CD4-positive, alpha-beta T cell treated with Interleukin-15 for 4 hours (primary cell): Measurements from ENCODE around the gene AMIGO1.
A peak's percentile ranks its signal among the peaks of the same experiment; 100 is the strongest.
"Not testable (repeated sequence)": the region's sequence is repeated elsewhere in the genome, so short reads cannot be mapped to it uniquely, and the experiment has no call there.

Experiments
- DNase-seq: peaks from one replicate; pipeline ENCODE4 v3.0.0-alpha.2; 2020; ENCODE audit warnings: low spot score

The AMIGO1 gene

DNA sequence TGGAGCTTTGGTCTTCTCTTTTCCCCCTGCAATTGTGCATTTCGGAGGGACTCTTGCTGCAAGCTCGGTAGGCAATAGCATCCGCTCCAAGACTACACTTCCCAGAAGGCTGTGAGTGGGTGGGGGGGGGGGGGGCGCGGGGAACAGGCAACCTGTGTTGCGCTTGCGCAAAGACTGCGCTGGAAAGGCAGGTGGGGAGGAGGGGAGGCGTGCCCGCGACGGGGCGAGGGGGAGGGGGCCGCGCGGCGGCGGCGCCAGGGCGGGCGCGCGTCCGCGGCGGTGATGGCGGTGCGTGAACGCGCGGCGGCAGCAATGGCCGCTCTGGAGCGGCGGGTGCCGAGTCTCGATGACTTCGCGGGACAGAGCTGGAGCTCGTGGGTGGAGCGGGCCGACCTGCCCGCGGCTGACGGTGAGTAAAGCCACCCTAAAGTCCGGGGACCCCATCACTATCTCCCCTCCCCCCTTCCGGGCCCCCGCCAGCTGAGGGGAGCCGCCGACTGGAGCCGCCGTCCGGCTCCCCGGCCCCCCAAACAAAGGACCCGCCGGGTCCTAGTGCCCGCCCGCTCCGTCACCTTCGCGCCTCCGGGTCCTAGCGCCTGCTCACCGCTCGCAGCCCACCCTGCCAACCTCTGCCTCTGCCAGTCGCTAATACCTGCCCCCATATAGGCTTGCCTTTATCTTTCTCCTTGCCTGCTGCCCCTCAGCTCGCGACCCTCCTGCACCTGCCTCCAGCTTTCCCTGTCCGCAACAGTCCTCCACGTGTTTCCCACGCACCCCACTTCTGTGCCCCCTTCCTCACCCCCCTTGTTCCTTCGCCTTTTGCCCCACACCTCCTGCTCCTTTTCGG, 25.6 kb downstream of the AMIGO1 start, which contains the start of gene ATXN7L2:
Gene ATXN7L2, plus strand, starts transcription at position 234 of the 847 bp plus-strand sequence. Its CDS starts 49 bp downstream, at position 283.
- DNase-seq: peak; percentile 96

- DNase-seq: peak; percentile 50
These were observed 26.5 kb downstream of the AMIGO1 start for GRCh38 chr1:109482791-109483671.

GRCh38 chr1:109482242-109482641, 27.3 kb downstream of the AMIGO1 start:
- DNase-seq: no peak

DNA sequence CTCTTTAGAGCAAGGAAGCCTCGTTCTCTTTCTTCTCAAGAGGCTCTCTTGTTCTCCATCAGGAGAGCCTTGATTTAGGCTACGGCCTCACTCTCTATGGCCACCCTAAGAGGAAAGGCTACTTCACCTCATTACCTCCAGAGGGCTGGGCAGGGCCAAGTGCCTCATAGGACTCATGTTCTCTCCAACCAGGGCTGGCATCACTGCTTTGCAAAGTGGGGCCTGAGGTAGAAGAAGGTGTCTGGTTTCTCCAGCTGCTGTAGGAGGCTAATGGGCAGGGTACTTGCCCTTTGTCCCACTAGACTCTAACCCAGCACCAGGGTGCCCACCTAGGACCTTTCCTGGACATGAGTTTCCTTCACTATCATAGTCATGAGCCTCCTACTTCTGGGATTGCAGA, 27.9 kb downstream of the AMIGO1 start:
- no peak for DNase-seq

DNA sequence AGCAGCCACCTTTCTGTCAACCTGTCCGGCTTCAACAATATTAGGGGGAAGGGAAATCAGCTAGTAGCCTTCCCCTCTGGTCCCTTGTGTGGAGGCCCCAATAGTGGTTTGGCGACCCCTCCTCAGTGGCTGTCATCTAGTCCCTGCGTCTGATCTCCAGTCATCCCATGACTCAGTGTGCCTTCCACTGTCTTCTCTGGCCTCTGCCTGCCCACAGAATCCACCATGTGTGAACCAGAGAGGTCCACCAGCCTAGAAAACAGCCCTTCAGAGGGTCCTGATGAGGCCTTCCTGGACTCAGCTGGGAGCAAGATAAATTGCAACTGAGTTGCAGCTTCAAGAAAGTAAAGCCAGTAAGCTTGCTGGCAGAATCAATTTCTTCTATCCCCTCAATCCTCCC, 29.6 kb downstream of the AMIGO1 start:
- no peak for DNase-seq

DNA sequence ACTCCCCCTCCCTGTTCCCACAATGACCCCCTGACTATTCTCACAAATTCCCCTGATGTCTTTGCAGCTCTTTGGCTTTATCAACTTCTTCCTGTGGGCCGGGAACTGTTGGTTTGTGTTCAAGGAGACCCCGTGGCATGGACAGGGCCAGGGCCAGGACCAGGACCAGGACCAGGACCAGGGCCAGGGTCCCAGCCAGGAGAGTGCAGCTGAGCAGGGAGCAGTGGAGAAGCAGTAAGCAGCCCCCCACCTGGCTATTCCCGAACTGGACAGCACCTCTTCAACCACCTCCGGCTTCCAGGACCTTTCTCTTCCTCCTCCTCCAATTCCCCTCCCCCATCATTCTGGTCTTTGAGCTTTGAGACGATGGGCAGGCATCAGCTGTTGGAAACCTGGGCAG, 30.2 kb downstream of the AMIGO1 start:
- DNase-seq: no peak

- DNase-seq: peak; percentile 24
These were observed 30.7 kb downstream of the AMIGO1 start for GRCh38 chr1:109478806-109479205.

GRCh38 chr1:109477821-109478220, 31.7 kb downstream of the AMIGO1 start:
- DNase-seq: no peak

DNA sequence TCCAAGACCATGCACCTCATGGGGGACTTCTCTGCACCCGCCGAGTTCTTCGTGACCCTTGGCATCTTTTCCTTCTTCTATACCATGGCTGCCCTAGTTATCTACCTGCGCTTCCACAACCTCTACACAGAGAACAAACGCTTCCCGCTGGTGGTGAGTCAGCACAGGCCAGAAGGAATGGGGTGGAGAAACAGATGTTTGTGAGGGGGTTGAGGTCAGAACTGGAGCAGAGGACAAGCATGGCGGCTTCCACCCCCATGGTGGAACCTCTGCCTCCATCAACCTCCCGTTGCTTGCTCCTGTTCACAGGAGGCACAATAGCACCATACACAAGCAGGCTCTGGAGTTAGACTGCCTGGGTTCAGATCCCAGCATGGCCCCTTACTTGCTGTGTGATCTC, 32.7 kb downstream of the AMIGO1 start:
- DNase-seq: no peak

GRCh38 chr1:109475261-109475660, 34.3 kb downstream of the AMIGO1 start:
- no peak for DNase-seq

- no peak for DNase-seq
These were observed 34.8 kb downstream of the AMIGO1 start for GRCh38 chr1:109474697-109475096.

- DNase-seq: not testable (repeated sequence)
These were observed 36.1 kb downstream of the AMIGO1 start for GRCh38 chr1:109473284-109474057.

DNA sequence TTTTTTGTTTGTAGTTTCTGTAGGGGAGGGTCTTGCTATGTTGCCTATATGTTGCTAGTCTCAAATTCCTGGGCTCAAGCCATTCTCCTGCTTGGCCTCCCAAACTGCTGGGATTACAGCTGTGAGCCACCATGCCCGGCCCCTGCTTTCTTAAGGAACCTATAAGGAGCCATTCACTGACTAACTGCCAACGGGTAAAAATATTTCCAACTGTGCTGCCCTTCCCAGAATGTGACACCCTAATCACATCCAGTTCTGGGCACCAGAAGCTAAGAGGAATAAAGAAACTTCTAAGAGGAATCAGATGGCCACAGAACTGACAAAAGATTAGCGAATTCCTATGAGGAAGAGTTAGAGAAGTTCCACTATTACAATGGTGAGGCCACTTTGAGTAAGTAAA, 36.7 kb downstream of the AMIGO1 start:
- no peak for DNase-seq

DNA sequence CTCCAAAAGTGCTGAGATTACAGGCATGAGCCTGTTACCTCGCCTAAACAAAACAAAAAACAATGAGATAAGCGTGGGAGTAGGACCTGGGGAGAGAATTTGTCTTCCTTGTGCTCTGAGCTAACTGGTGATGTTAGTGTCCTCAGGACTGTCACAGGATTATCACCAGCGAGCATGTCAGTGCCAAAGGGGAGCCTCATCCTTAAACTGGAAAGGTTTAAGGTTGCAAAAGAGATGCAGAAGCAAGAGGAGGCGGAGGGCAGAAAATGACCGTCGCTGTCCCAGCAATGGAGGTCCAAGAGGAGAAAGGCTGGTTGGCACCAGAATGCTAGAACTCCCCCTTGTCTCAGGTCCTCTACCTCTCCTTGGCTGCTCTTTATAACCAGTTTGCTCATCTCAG, 39.3 kb downstream of the AMIGO1 start:
- DNase-seq: no peak

- DNase-seq: no peak
These were observed 40.6 kb downstream of the AMIGO1 start for GRCh38 chr1:109468903-109469302.

- DNase-seq: no peak
These were observed 41.5 kb downstream of the AMIGO1 start for GRCh38 chr1:109468061-109468460.

DNA sequence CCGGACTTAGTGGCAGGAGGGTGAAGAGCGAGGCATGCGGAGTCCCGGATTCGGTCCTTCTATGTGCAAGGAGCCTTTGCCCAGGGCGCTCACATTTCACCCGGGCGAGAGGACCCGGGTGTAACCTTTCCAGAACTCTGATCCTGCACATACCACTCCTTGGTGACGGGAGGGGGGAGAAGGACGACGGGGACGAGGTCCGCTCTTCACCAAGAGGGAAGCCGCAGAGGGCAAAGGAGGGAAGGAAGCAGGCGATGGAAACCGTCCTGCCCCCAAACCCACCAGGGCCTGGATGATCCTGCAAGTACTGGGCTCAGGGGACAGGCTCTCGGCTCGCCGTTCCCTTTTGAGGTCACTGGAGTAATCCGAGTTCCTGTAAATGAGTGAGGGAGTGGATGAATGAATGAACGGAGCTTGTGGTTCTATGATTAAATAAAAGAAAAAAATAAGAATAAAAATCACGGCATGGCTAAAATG, 42.2 kb downstream of the AMIGO1 start:
- DNase-seq: no peak

DNA sequence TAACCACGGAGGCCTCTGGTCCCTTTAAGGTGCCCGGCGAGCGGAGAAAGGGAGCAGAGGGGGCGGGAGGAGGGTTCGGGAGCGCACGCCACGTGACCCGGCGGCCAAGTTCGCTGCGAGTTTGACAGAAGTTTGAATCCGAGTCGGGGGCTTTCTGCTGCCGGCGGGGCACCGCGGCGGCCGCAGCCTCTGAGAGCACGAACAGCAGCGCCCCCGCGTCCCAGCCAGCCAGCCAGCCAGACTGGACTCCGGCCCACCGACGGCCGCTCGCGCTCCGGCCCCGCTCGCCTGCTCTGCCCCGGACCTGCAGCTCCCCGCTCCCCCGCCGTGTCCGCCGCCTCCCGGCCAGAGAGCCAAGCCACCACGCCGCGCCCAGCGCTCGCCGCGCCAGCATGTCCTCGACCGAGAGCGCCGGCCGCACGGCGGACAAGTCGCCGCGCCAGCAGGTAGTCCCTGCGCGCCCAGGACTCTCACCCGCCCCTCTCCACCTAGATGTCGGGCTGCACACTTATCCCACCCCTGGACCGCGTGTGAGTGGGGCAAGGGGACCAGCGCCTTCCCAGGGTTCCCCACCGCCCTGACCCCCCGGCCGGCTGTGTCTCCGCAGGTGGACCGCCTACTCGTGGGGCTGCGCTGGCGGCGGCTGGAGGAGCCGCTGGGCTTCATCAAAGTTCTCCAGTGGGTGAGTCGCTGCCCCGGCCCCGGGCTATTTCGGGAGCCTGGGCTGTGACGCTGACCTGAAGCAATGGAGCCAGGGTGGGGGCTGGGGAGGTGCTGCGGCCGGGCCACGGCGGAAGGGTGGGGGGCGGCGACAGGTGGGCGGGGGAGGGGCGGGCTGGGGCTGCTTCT, 42.9 kb downstream of the AMIGO1 start, which contains the start of gene SYPL2:
Gene SYPL2, plus strand, starts transcription at position 95 of the 849 bp plus-strand sequence. Its CDS starts 298 bp downstream, at position 393.
- no peak for DNase-seq

DNA sequence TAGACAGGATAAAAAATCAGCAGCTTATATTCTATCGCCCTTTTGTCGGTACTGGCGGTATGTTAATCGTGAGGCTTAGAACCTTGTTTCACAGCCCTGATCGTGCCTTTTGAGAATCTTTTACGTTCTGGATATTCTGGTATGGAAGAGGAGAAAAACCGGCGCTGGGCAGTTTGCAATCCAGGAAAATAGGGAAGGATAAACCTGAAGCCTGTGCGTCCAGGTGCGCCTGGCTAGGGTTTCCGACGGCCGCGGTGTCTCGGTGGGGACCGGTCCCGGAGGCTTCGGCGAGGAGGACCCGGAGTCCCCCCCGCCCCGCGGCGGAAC, 43.4 kb downstream of the AMIGO1 start:
- DNase-seq: no peak

- DNase-seq: no peak
These were observed 51.7 kb downstream of the AMIGO1 start for GRCh38 chr1:109457819-109458218.

- DNase-seq: no peak
These were observed 54.9 kb downstream of the AMIGO1 start for GRCh38 chr1:109454497-109455133.
